Esophagus squamous epithelium (tissue), 5 donors: ENCODE measurements around the gene COL20A1. TPM values are rescaled to one million over a fixed set of nuclear protein-coding genes. Genes with fewer than 3 reads are reported as not detected.

Source experiments
- DNase-seq: peaks from one replicate; lab custom pipeline; 2025; lab: John Stamatoyannopoulos, UW
- H3K27ac ChIP-seq, 4 donors: fragments of 200-600 bp; sonication (generic); one replicate each; pipeline ENCODE4 v1.5.1; 2016 to 2019; ENCODE audit warnings: mild to moderate bottlenecking in 1 of 4
- H3K27me3 ChIP-seq, 4 donors: fragments of 200-600 bp; sonication (generic); 1 replicate in 3 of 4; 2 replicates in 1 of 4; pipeline versions ENCODE4 v1.5.1 to v1.6.0; 2017 to 2021; ENCODE audit warnings: antibody characterized with exemption in 1 of 4
- H3K36me3 ChIP-seq, 3 donors: fragments of 200-600 bp; sonication (generic); one replicate each; pipeline ENCODE4 v1.5.1; 2016 to 2019
- H3K4me1 ChIP-seq, 3 donors: fragments of 200-600 bp; sonication (generic); one replicate each; pipeline ENCODE4 v1.5.1; 2017 to 2019
- H3K4me3 ChIP-seq, 4 donors: fragments of 200-600 bp; sonication (generic); 1 replicate in 3 of 4; 2 replicates in 1 of 4; pipeline ENCODE4 v1.5.1; 2016 to 2019; ENCODE audit warnings: mild to moderate bottlenecking in 2 of 4, moderate library complexity in 1 of 4
- H3K9me3 ChIP-seq, 3 donors: fragments of 200-600 bp; sonication (generic); one replicate each; pipeline ENCODE4 v1.5.1; 2016 to 2019
- POLR2A ChIP-seq, 4 donors: fragments of 450-650 bp; IDR thresholded peaks; one replicate each; pipeline ENCODE4 v1.6.1; 2017; ENCODE audit warnings: antibody characterized with exemption in 4 of 4, mild to moderate bottlenecking in 4 of 4, moderate library complexity in 3 of 4
- WGBS, 2 donors: methylation state at CpG; one replicate each; pipeline ENCODE4 v1.1.5; 2018; 5-methylcytosine and 5-hydroxymethylcytosine counted together
- intact Hi-C: fragments of 100-400 bp; cut with DNase I; formaldehyde crosslinking; loops from one replicate; pipeline ENCODE4 v1.15.0; 2022
- total RNA-seq, 4 donors: library from RNA; depleted of rRNA; stranded (reverse); fragments of >200 nt; gene quantifications; one replicate each; pipeline ENCODE4 v1.1.0, GENCODE V29; 2016
- TF ChIP-seq, protein P1 (sequence below), 6 experiments: fragments of 450-650 bp in 4 of 6; fragments of 200-600 bp in 2 of 6; sonication (generic) in 2 of 6; IDR thresholded peaks; one replicate each; pipeline ENCODE4 v1.5.1; 2016 to 2019; ENCODE audit warnings: antibody characterized with exemption in 6 of 6, mild to moderate bottlenecking in 4 of 6, moderate library complexity in 4 of 6
- donor health status: DM: yes; HTN: yes; CAD: no.

The COL20A1 gene
- total RNA-seq, 4 donors from 2014 or later, result not detected

DNA sequence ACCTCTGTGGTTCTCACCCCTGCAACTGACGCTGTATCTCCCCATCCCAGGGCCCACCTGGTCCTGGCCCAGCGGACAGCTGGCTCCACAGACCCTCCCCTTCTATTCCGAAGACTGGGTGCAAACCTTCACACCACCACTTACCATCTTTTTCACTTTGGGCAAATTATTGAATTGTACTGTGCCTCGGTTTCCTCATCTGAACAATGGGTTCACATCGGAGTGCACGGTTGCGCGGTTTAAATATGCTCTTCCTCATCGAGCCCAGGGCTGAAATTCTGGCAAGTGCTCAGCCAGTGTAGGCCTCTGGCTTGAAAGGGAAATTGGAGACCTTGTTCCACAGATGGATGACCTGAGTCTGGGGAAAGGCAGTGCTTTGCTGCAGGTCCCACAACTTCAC lies 23.3 kb upstream of the COL20A1 start:
- H3K4me1 ChIP-seq, result peaks cover 18 to 34% (median 22%) of the 10 kb centered on the region in 3 donors
- no peaks in the 10 kb centered on the region for H3K36me3 ChIP-seq
- intact Hi-C loops, result no loop called here
- WGBS, 2 donors, result 78 to 89% methylated on average over 9 of the region's 9 CpGs
- H3K9me3 ChIP-seq, result no peaks in the 10 kb centered on the region
- TF ChIP-seq, protein P1, sequence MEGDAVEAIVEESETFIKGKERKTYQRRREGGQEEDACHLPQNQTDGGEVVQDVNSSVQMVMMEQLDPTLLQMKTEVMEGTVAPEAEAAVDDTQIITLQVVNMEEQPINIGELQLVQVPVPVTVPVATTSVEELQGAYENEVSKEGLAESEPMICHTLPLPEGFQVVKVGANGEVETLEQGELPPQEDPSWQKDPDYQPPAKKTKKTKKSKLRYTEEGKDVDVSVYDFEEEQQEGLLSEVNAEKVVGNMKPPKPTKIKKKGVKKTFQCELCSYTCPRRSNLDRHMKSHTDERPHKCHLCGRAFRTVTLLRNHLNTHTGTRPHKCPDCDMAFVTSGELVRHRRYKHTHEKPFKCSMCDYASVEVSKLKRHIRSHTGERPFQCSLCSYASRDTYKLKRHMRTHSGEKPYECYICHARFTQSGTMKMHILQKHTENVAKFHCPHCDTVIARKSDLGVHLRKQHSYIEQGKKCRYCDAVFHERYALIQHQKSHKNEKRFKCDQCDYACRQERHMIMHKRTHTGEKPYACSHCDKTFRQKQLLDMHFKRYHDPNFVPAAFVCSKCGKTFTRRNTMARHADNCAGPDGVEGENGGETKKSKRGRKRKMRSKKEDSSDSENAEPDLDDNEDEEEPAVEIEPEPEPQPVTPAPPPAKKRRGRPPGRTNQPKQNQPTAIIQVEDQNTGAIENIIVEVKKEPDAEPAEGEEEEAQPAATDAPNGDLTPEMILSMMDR (IDR thresholded peaks at IDR 0.05), result no peak
- no peak for TF ChIP-seq POLR2A (IDR thresholded peaks at IDR 0.05)
- H3K27ac ChIP-seq, result no peak overlapping the region
- no peak for DNase-seq
- no peak overlapping the region for H3K4me3 ChIP-seq
- H3K27me3 ChIP-seq, result peaks cover 0 to 30% (median 0%) of the 10 kb centered on the region in 4 donors

DNA sequence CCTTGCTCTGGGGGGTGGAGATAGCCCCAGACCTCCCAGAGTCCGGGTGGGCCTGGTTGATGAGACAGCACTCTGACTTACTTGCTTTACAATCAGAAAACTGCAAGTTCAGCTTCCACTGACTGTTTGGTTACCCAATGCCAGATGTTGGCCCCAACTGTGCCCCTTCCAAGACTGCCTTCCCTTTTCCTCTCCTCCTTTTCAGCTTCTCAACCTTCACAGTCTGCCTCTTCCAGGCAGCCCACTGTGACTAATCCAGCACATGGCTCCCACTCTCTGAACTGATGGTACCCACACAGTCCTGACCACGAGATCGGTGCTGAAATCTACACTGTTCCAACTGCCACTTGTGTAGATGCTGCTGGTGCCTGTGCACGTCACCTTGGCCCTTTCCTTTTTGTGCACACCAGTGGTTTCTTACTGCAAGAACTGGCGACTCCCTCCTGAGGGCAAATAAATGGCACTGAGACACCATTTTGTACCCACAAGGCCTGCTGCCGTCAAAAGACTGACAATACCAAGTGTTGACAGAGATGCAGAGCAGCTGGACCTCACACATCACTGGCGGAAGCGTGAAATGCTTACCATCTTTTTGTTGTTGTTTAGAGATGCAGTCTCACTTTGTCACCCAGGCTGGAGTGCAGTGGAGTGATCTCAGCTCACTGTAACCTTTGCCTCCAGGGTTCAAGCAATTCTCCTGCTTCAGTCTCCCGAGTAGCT lies 22.2 kb upstream of the COL20A1 start:
- Histone ChIP-seq H3K27me3 (peaks cover 0 to 20% (median 0%) of the 10 kb centered on the region in 4 donors), H3K4me3 (no peak overlapping the region), H3K4me1 (peaks cover 18 to 40% (median 24%) of the 10 kb centered on the region in 3 donors)

GRCh38 chr20:63272105-63273058 lies 20.6 kb upstream of the COL20A1 start, which contains the start of gene ARFGAP1:
Gene ARFGAP1, plus strand, starts transcription at chr20:63272813. Its CDS starts 2,768 bp downstream, at chr20:63275581.
- TF ChIP-seq POLR2A (IDR thresholded peaks at IDR 0.05), result peak in 3 of 4 donors; percentile 45 to 66 (median 64)
- TF ChIP-seq, protein P1 (IDR thresholded peaks at IDR 0.05), result no peak
- peak within 1 kb of the TSS; percentile 74 to 92 (median 82) for H3K27ac ChIP-seq
- DNase-seq, result peak; percentile 30
- H3K9me3 ChIP-seq, result no peaks in the 10 kb centered on the region
- peaks cover 0 to 21% (median 13%) of the 10 kb centered on the region in 3 donors for H3K36me3 ChIP-seq
- H3K4me1 ChIP-seq, result peaks cover 18 to 40% (median 24%) of the 10 kb centered on the region in 3 donors
- peak within 1 kb of the TSS; percentile 79 to 100 (median 90) for H3K4me3 ChIP-seq
- WGBS, 2 donors, result 1 to 2% methylated on average over 9 to 36 of the region's 97 CpGs
- intact Hi-C loops, result no loop called here
- H3K27me3 ChIP-seq, result peaks cover 0 to 6% (median 0%) of the 10 kb centered on the region in 4 donors

More for the DNA sequence above, 22.2 kb upstream of the COL20A1 start:
- Histone ChIP-seq H3K36me3 (peaks cover 0 to 5% (median under 1%) of the 10 kb centered on the region in 3 donors), H3K9me3 (no peaks in the 10 kb centered on the region), H3K27ac (no peak overlapping the region)
- 83 to 90% methylated on average over 8 to 9 of the region's 9 CpGs for WGBS, 2 donors
- DNase-seq, result no peak
- intact Hi-C loops, result no loop called here
- no peak for TF ChIP-seq POLR2A (IDR thresholded peaks at IDR 0.05)
- TF ChIP-seq, protein P1 (IDR thresholded peaks at IDR 0.05), result no peak

DNA sequence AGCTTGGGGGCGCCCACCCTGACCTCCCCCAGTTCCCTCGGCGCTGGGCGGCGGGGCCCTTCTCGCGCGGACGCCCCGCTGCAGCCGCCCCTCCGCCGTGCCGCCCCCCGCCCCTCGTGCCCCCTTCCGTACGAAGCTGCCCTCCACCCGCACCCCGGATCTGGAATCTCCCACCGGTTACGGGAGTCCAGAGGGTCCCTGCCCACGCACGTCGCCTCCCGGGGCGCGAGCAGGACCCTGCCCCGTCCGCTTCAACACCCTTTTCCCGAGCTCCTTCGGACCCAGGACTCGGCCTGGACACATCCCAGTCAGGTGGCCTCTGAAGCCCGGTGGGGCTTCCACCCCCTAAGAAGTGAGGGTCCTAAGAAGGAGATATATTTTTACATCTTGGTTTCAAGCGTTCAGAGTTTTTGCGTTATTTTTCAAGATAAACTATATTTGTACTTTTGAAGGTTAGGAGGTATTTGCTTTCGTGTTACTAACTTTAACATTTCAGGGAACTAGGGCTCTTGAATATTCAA lies 19.9 kb upstream of the COL20A1 start:
- no peak for TF ChIP-seq POLR2A (IDR thresholded peaks at IDR 0.05)
- TF ChIP-seq, protein P1 (IDR thresholded peaks at IDR 0.05), result no peak
- 0 to 1% methylated on average over 11 to 18 of the region's 37 CpGs for WGBS, 2 donors
- intact Hi-C loops, result no loop called here
- Histone ChIP-seq H3K9me3 (no peaks in the 10 kb centered on the region), H3K36me3 (peaks cover 0 to 28% (median 20%) of the 10 kb centered on the region in 3 donors), H3K27me3 (no peaks in the 10 kb centered on the region), H3K27ac (peak overlapping the region; percentile 74 to 92 (median 82)), H3K4me1 (peaks cover 18 to 40% (median 24%) of the 10 kb centered on the region in 3 donors), H3K4me3 (peak overlapping the region; percentile 79 to 100 (median 90))
- DNase-seq, result no peak
